Measurements from ENCODE around the gene CLPTM1L.

The CLPTM1L gene

GRCh38 chr5:1370006-1370405 lies 25.1 kb upstream of the CLPTM1L start:
- no peaks in the 10 kb centered on the region for H3K9me3 ChIP-seq (ENCODE audit: control insufficient read depth in 1 of 2, low read length in 2 of 2)
- no peak overlapping the region for H3K4me3 ChIP-seq (ENCODE audit: low read depth in 1 of 2, low read length in 2 of 2)
- H3K36me3 ChIP-seq (ENCODE audit: control insufficient read depth in 1 of 2, insufficient read depth in 2 of 2, low read length in 2 of 2) = no peaks in the 10 kb centered on the region
- peaks cover 5% of the 10 kb centered on the region in 2 donors for H3K27me3 ChIP-seq (ENCODE audit: control insufficient read depth in 1 of 2, insufficient read depth in 2 of 2, low read length in 2 of 2)
- peaks cover 8 to 10% of the 10 kb centered on the region in 2 donors for H3K4me1 ChIP-seq (ENCODE audit: control insufficient read depth in 1 of 2, insufficient read depth in 2 of 2, low read length in 2 of 2)
- H3K9ac ChIP-seq (ENCODE audit: low read depth in 1 of 2, low read length in 2 of 2) = no peak overlapping the region
- H3K27ac ChIP-seq (ENCODE audit: low read depth, low read length) = no peak overlapping the region

- no peaks in the 10 kb centered on the region for H3K36me3 ChIP-seq (ENCODE audit: control insufficient read depth in 1 of 2, insufficient read depth in 2 of 2, low read length in 2 of 2)
- no peaks in the 10 kb centered on the region for H3K9me3 ChIP-seq (ENCODE audit: control insufficient read depth in 1 of 2, low read length in 2 of 2)
- H3K4me1 ChIP-seq (ENCODE audit: control insufficient read depth in 1 of 2, insufficient read depth in 2 of 2, low read length in 2 of 2) = peaks cover 8 to 10% of the 10 kb centered on the region in 2 donors
- H3K4me3 ChIP-seq (ENCODE audit: low read depth in 1 of 2, low read length in 2 of 2) = no peak overlapping the region
- H3K27me3 ChIP-seq (ENCODE audit: control insufficient read depth in 1 of 2, insufficient read depth in 2 of 2, low read length in 2 of 2) = peaks cover 12 to 13% of the 10 kb centered on the region in 2 donors
- no peak overlapping the region for H3K9ac ChIP-seq (ENCODE audit: low read depth in 1 of 2, low read length in 2 of 2)
- H3K27ac ChIP-seq (ENCODE audit: low read depth, low read length) = no peak overlapping the region
Observed at GRCh38 chr5:1368756-1369155, 23.9 kb upstream of the CLPTM1L start.

GRCh38 chr5:1368236-1368635 lies 23.3 kb upstream of the CLPTM1L start:
- Histone ChIP-seq H3K36me3 (ENCODE audit: control insufficient read depth in 1 of 2, insufficient read depth in 2 of 2, low read length in 2 of 2) (no peaks in the 10 kb centered on the region), H3K27me3 (ENCODE audit: control insufficient read depth in 1 of 2, insufficient read depth in 2 of 2, low read length in 2 of 2) (peaks cover 16 to 18% of the 10 kb centered on the region in 2 donors), H3K9me3 (ENCODE audit: control insufficient read depth in 1 of 2, low read length in 2 of 2) (no peaks in the 10 kb centered on the region), H3K9ac (ENCODE audit: low read depth in 1 of 2, low read length in 2 of 2) (no peak overlapping the region), H3K27ac (ENCODE audit: low read depth, low read length) (no peak overlapping the region), H3K4me3 (ENCODE audit: low read depth in 1 of 2, low read length in 2 of 2) (peak overlapping the region in 1 of 2 donors; percentile 28), H3K4me1 (ENCODE audit: control insufficient read depth in 1 of 2, insufficient read depth in 2 of 2, low read length in 2 of 2) (peaks cover 8 to 10% of the 10 kb centered on the region in 2 donors)

- Histone ChIP-seq H3K4me1 (ENCODE audit: control insufficient read depth in 1 of 2, insufficient read depth in 2 of 2, low read length in 2 of 2) (peaks cover 8 to 13% of the 10 kb centered on the region in 2 donors), H3K36me3 (ENCODE audit: control insufficient read depth in 1 of 2, insufficient read depth in 2 of 2, low read length in 2 of 2) (no peaks in the 10 kb centered on the region), H3K9ac (ENCODE audit: low read depth in 1 of 2, low read length in 2 of 2) (no peak overlapping the region), H3K4me3 (ENCODE audit: low read depth in 1 of 2, low read length in 2 of 2) (no peak overlapping the region), H3K27ac (ENCODE audit: low read depth, low read length) (no peak overlapping the region), H3K9me3 (ENCODE audit: control insufficient read depth in 1 of 2, low read length in 2 of 2) (no peaks in the 10 kb centered on the region), H3K27me3 (ENCODE audit: control insufficient read depth in 1 of 2, insufficient read depth in 2 of 2, low read length in 2 of 2) (peaks cover 16 to 23% of the 10 kb centered on the region in 2 donors)
Observed at GRCh38 chr5:1367149-1367548, 22.2 kb upstream of the CLPTM1L start.

- H3K9me3 ChIP-seq (ENCODE audit: control insufficient read depth in 1 of 2, low read length in 2 of 2) = no peaks in the 10 kb centered on the region
- peaks cover 8 to 13% of the 10 kb centered on the region in 2 donors for H3K4me1 ChIP-seq (ENCODE audit: control insufficient read depth in 1 of 2, insufficient read depth in 2 of 2, low read length in 2 of 2)
- H3K9ac ChIP-seq (ENCODE audit: low read depth in 1 of 2, low read length in 2 of 2) = no peak overlapping the region
- H3K4me3 ChIP-seq (ENCODE audit: low read depth in 1 of 2, low read length in 2 of 2) = no peak overlapping the region
- H3K27me3 ChIP-seq (ENCODE audit: control insufficient read depth in 1 of 2, insufficient read depth in 2 of 2, low read length in 2 of 2) = peaks cover 16 to 25% of the 10 kb centered on the region in 2 donors
- no peak overlapping the region for H3K27ac ChIP-seq (ENCODE audit: low read depth, low read length)
- H3K36me3 ChIP-seq (ENCODE audit: control insufficient read depth in 1 of 2, insufficient read depth in 2 of 2, low read length in 2 of 2) = no peaks in the 10 kb centered on the region
Observed at GRCh38 chr5:1366514-1366913, 21.6 kb upstream of the CLPTM1L start.

- Histone ChIP-seq H3K36me3 (ENCODE audit: control insufficient read depth in 1 of 2, insufficient read depth in 2 of 2, low read length in 2 of 2) (no peaks in the 10 kb centered on the region), H3K27ac (ENCODE audit: low read depth, low read length) (no peak overlapping the region), H3K9ac (ENCODE audit: low read depth in 1 of 2, low read length in 2 of 2) (no peak overlapping the region), H3K4me1 (ENCODE audit: control insufficient read depth in 1 of 2, insufficient read depth in 2 of 2, low read length in 2 of 2) (peaks cover 8 to 13% of the 10 kb centered on the region in 2 donors), H3K27me3 (ENCODE audit: control insufficient read depth in 1 of 2, insufficient read depth in 2 of 2, low read length in 2 of 2) (peaks cover 16 to 25% of the 10 kb centered on the region in 2 donors), H3K4me3 (ENCODE audit: low read depth in 1 of 2, low read length in 2 of 2) (no peak overlapping the region), H3K9me3 (ENCODE audit: control insufficient read depth in 1 of 2, low read length in 2 of 2) (no peaks in the 10 kb centered on the region)
Observed at GRCh38 chr5:1364211-1364610, 19.3 kb upstream of the CLPTM1L start.

- Histone ChIP-seq H3K27me3 (ENCODE audit: control insufficient read depth in 1 of 2, insufficient read depth in 2 of 2, low read length in 2 of 2) (peaks cover 16 to 25% of the 10 kb centered on the region in 2 donors), H3K4me1 (ENCODE audit: control insufficient read depth in 1 of 2, insufficient read depth in 2 of 2, low read length in 2 of 2) (peaks cover 8 to 12% of the 10 kb centered on the region in 2 donors), H3K9ac (ENCODE audit: low read depth in 1 of 2, low read length in 2 of 2) (no peak overlapping the region), H3K36me3 (ENCODE audit: control insufficient read depth in 1 of 2, insufficient read depth in 2 of 2, low read length in 2 of 2) (no peaks in the 10 kb centered on the region), H3K9me3 (ENCODE audit: control insufficient read depth in 1 of 2, low read length in 2 of 2) (no peaks in the 10 kb centered on the region), H3K27ac (ENCODE audit: low read depth, low read length) (no peak overlapping the region), H3K4me3 (ENCODE audit: low read depth in 1 of 2, low read length in 2 of 2) (no peak overlapping the region)
Observed at GRCh38 chr5:1363581-1363980, 18.7 kb upstream of the CLPTM1L start.

- H3K4me3 ChIP-seq (ENCODE audit: low read depth in 1 of 2, low read length in 2 of 2) = no peak overlapping the region
- no peaks in the 10 kb centered on the region for H3K9me3 ChIP-seq (ENCODE audit: control insufficient read depth in 1 of 2, low read length in 2 of 2)
- no peaks in the 10 kb centered on the region for H3K36me3 ChIP-seq (ENCODE audit: control insufficient read depth in 1 of 2, insufficient read depth in 2 of 2, low read length in 2 of 2)
- H3K9ac ChIP-seq (ENCODE audit: low read depth in 1 of 2, low read length in 2 of 2) = no peak overlapping the region
- H3K27me3 ChIP-seq (ENCODE audit: control insufficient read depth in 1 of 2, insufficient read depth in 2 of 2, low read length in 2 of 2) = peaks cover 16 to 25% of the 10 kb centered on the region in 2 donors
- H3K4me1 ChIP-seq (ENCODE audit: control insufficient read depth in 1 of 2, insufficient read depth in 2 of 2, low read length in 2 of 2) = peaks cover 5 to 8% of the 10 kb centered on the region in 2 donors
- H3K27ac ChIP-seq (ENCODE audit: low read depth, low read length) = no peak overlapping the region
Observed at GRCh38 chr5:1363160-1363559, 18.3 kb upstream of the CLPTM1L start.

GRCh38 chr5:1362242-1363015 lies 17.5 kb upstream of the CLPTM1L start:
- Histone ChIP-seq H3K27me3 (ENCODE audit: control insufficient read depth in 1 of 2, insufficient read depth in 2 of 2, low read length in 2 of 2) (peaks cover 16 to 29% of the 10 kb centered on the region in 2 donors), H3K4me3 (ENCODE audit: low read depth in 1 of 2, low read length in 2 of 2) (no peak overlapping the region), H3K4me1 (ENCODE audit: control insufficient read depth in 1 of 2, insufficient read depth in 2 of 2, low read length in 2 of 2) (peaks cover 0 to 3% of the 10 kb centered on the region in 2 donors), H3K27ac (ENCODE audit: low read depth, low read length) (no peak overlapping the region), H3K9me3 (ENCODE audit: control insufficient read depth in 1 of 2, low read length in 2 of 2) (no peaks in the 10 kb centered on the region), H3K9ac (ENCODE audit: low read depth in 1 of 2, low read length in 2 of 2) (no peak overlapping the region), H3K36me3 (ENCODE audit: control insufficient read depth in 1 of 2, insufficient read depth in 2 of 2, low read length in 2 of 2) (no peaks in the 10 kb centered on the region)

GRCh38 chr5:1360861-1361260 lies 16.0 kb upstream of the CLPTM1L start:
- Histone ChIP-seq H3K4me3 (ENCODE audit: low read depth in 1 of 2, low read length in 2 of 2) (no peak overlapping the region), H3K27me3 (ENCODE audit: control insufficient read depth in 1 of 2, insufficient read depth in 2 of 2, low read length in 2 of 2) (peaks cover 11 to 27% of the 10 kb centered on the region in 2 donors), H3K27ac (ENCODE audit: low read depth, low read length) (no peak overlapping the region), H3K4me1 (ENCODE audit: control insufficient read depth in 1 of 2, insufficient read depth in 2 of 2, low read length in 2 of 2) (peaks cover 0 to 7% of the 10 kb centered on the region in 2 donors), H3K36me3 (ENCODE audit: control insufficient read depth in 1 of 2, insufficient read depth in 2 of 2, low read length in 2 of 2) (no peaks in the 10 kb centered on the region), H3K9me3 (ENCODE audit: control insufficient read depth in 1 of 2, low read length in 2 of 2) (no peaks in the 10 kb centered on the region), H3K9ac (ENCODE audit: low read depth in 1 of 2, low read length in 2 of 2) (no peak overlapping the region)
